ENCODE results near the gene ZBTB7C.

Gene ZBTB7C

GRCh38 chr18:48387300-48387699 is 21.9 kb downstream of the ZBTB7C start:
- no peak for DNase-seq

GRCh38 chr18:48385596-48385995 is 23.6 kb downstream of the ZBTB7C start:
- no peak for DNase-seq

- DNase-seq: no peak
These were observed 32.2 kb downstream of the ZBTB7C start for GRCh38 chr18:48376934-48377333.

GRCh38 chr18:48376406-48376805 is 32.8 kb downstream of the ZBTB7C start:
- DNase-seq: no peak

- DNase-seq: peak; percentile 83
These were observed 33.9 kb downstream of the ZBTB7C start for GRCh38 chr18:48375150-48375800.

- DNase-seq: no peak
These were observed 34.6 kb downstream of the ZBTB7C start for GRCh38 chr18:48374423-48375149.

GRCh38 chr18:48371854-48372602 is 37.2 kb downstream of the ZBTB7C start:
- no peak for DNase-seq

- DNase-seq: no peak
These were observed 41.6 kb downstream of the ZBTB7C start for GRCh38 chr18:48367557-48367956.

GRCh38 chr18:48365965-48366364 is 43.2 kb downstream of the ZBTB7C start:
- no peak for DNase-seq

- no peak for DNase-seq
These were observed 45.0 kb downstream of the ZBTB7C start for GRCh38 chr18:48364146-48364545.

GRCh38 chr18:48363175-48363574 is 46.0 kb downstream of the ZBTB7C start:
- no peak for DNase-seq

- DNase-seq: no peak
These were observed 47.4 kb downstream of the ZBTB7C start for GRCh38 chr18:48361801-48362200.

- DNase-seq: no peak
These were observed 48.7 kb downstream of the ZBTB7C start for GRCh38 chr18:48360376-48361021.

GRCh38 chr18:48359626-48360025 is 49.6 kb downstream of the ZBTB7C start:
- DNase-seq: no peak

- no peak for DNase-seq
These were observed 50.3 kb downstream of the ZBTB7C start for GRCh38 chr18:48358868-48359267.

GRCh38 chr18:48356909-48357631 is 52.1 kb downstream of the ZBTB7C start:
- DNase-seq: no peak

- no peak for DNase-seq
These were observed 52.9 kb downstream of the ZBTB7C start for GRCh38 chr18:48356151-48356745.

GRCh38 chr18:48355276-48356115 is 53.7 kb downstream of the ZBTB7C start:
- no peak for DNase-seq

- no peak for DNase-seq
These were observed 54.4 kb downstream of the ZBTB7C start for GRCh38 chr18:48354746-48355260.

- no peak for DNase-seq
These were observed 57.0 kb downstream of the ZBTB7C start for GRCh38 chr18:48352051-48352755.

Data from OCI-M1 (cell line).